Nephron progenitor cell (in vitro differentiated cells): ENCODE measurements around the gene STMN3.

Source experiments
- DNase-seq: peaks from one replicate; pipeline ENCODE4 v3.0.0; 2021
- H3K27ac Mint-ChIP-seq: 2 replicates; pipeline ENCODE4 v1.8.0; 2021; ENCODE audit warnings: mild to moderate bottlenecking, moderate library complexity, mixed read lengths
- H3K27me3 Mint-ChIP-seq: 2 replicates; pipeline ENCODE4 v1.8.0; 2021; ENCODE audit warnings: mild to moderate bottlenecking, low read depth, mixed read lengths; ENCODE audit not compliant: poor library complexity
- H3K36me3 Mint-ChIP-seq: 2 replicates; pipeline ENCODE4 v1.8.0; 2021; ENCODE audit warnings: low read depth, mixed read lengths
- H3K4me1 Mint-ChIP-seq: 2 replicates; pipeline ENCODE4 v1.8.0; 2021; ENCODE audit warnings: mixed read lengths
- H3K4me3 Mint-ChIP-seq: 2 replicates; pipeline ENCODE4 v1.8.0; 2021; ENCODE audit warnings: mild to moderate bottlenecking, moderate library complexity, mixed read lengths
- H3K9me3 Mint-ChIP-seq: 2 replicates; pipeline ENCODE4 v1.8.0; 2021; ENCODE audit warnings: mild to moderate bottlenecking, moderate library complexity, mixed read lengths
- CTCF ChIP-seq: fragments of 200-600 bp; sonication (generic); IDR thresholded peaks from 2 replicates; pipeline ENCODE4 v1.5.0; 2021; ENCODE audit warnings: antibody characterized with exemption

STMN3 gene

DNA sequence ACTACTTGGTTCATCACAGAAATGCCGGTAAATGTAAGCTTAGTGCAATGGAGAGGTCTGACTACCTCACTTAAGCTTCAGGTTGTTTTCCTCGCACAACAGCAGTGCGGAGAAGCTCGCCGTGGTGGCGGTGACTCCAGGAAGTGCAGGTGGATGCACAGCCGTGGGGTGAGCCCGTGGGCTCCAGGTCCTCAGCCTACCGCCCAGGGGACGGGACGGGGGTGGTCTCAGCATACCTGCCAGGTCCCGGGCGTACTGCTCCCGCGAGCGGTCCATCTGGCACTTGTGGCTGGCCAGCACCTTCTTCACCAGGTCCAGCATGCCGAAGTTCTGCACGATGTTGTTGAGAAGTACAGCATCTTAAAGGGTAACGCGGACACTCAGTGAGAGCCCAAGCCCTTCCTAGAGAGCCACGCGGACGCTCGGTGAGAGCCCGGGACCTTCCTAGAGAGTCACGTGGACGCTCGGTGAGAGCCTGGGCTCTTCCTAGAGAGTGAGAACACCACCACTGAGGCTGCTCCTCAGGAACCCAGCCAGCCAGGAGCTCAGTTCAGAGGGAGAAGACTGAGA is 61.4 kb downstream of the STMN3 start:
- Mint-ChIP-seq H3K27me3 (no peaks in the 10 kb centered on the region), H3K27ac (peak overlapping the region; percentile 59), H3K9me3 (no peaks in the 10 kb centered on the region), H3K36me3 (peaks cover 23% of the 10 kb centered on the region), H3K4me3 (no peak overlapping the region), H3K4me1 (peaks cover 16% of the 10 kb centered on the region)
- DNase-seq, result no peak
- no peak for TF ChIP-seq CTCF

- peak overlapping the region; percentile 32 for H3K27ac Mint-ChIP-seq
- H3K4me1 Mint-ChIP-seq, result peaks cover 16% of the 10 kb centered on the region
- no peaks in the 10 kb centered on the region for H3K27me3 Mint-ChIP-seq
- no peak for DNase-seq
- no peak for TF ChIP-seq CTCF
- H3K4me3 Mint-ChIP-seq, result no peak overlapping the region
- H3K9me3 Mint-ChIP-seq, result no peaks in the 10 kb centered on the region
- peaks cover 23% of the 10 kb centered on the region for H3K36me3 Mint-ChIP-seq
Observed at GRCh38 chr20:63591147-63591533, 62.1 kb downstream of the STMN3 start.

GRCh38 chr20:63590218-63591146 is 62.7 kb downstream of the STMN3 start:
- DNase-seq, result no peak
- Mint-ChIP-seq H3K9me3 (no peaks in the 10 kb centered on the region), H3K27ac (peak overlapping the region; percentile 32), H3K27me3 (no peaks in the 10 kb centered on the region), H3K4me3 (no peak overlapping the region), H3K36me3 (peaks cover 23% of the 10 kb centered on the region), H3K4me1 (peaks cover 16% of the 10 kb centered on the region)
- no peak for TF ChIP-seq CTCF
